Neural crest cell (in vitro differentiated cells): ENCODE measurements around the gene PRRC2A. TPM values are rescaled to one million over a fixed set of nuclear protein-coding genes. Genes with fewer than 3 reads are reported as not detected.

Experiments
- DNase-seq: peaks from one replicate; pipeline ENCODE4 v3.0.0; 2021; ENCODE audit warnings: low read depth, mixed read lengths, low spot score
- H3K27ac Mint-ChIP-seq: one replicate; pipeline ENCODE4 v1.8.0; 2021; ENCODE audit warnings: mild to moderate bottlenecking, mixed read lengths; ENCODE audit not compliant: unreplicated experiment
- H3K27me3 Mint-ChIP-seq: 2 replicates; pipeline ENCODE4 v1.8.0; 2021; ENCODE audit warnings: low read depth, mild to moderate bottlenecking, mixed read lengths
- H3K36me3 Mint-ChIP-seq: 2 replicates; pipeline ENCODE4 v1.8.0; 2021; ENCODE audit warnings: low read depth, mild to moderate bottlenecking, mixed read lengths
- H3K4me1 Mint-ChIP-seq: 2 replicates; pipeline ENCODE4 v1.8.0; 2021; ENCODE audit warnings: mixed read lengths
- H3K4me3 Mint-ChIP-seq: one replicate; pipeline ENCODE4 v1.8.0; 2021; ENCODE audit warnings: mild to moderate bottlenecking, mixed read lengths
- H3K9me3 Mint-ChIP-seq: 2 replicates; pipeline ENCODE4 v1.8.0; 2021; ENCODE audit warnings: mixed read lengths
- total RNA-seq: library from RNA; stranded (reverse); gene quantifications from 2 replicates; pipeline ENCODE4 v1.2.1, GENCODE V29; 2021
- TF ChIP-seq, protein P1 (sequence below): fragments of 200-600 bp; sonication (generic); conservative IDR thresholded peaks from 2 replicates; pipeline ENCODE4 v1.5.0; 2021; ENCODE audit warnings: antibody characterized with exemption, mild to moderate bottlenecking

PRRC2A gene
- total RNA-seq, 1 donor from 2014 or later: 356 TPM

DNA sequence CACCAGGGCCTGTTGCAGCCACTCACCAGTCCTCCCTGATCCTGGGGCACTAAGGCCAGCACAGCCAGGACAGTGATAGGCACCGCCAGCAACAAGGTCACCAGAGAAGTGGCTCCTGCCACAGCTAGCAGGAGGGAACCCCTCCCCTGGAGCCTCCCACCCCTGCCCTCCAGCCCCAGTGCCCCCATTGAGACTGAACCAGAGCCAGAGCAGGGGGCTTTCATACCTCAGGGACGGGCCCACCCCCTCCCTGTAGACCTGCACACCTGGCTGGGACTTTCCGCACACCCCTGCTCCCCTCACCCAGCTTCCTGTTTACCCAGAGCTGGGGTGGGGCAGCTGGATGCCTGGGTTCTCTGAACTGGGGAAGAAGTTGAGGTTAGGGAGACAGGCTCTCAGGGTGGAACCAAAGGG, 38.3 kb upstream of the PRRC2A start, which contains the start of gene LTB:
TSS of gene LTB (minus strand) at position 195 of the 414 bp plus-strand sequence. CDS start at position 188, 7 bp downstream.
- H3K4me3 Mint-ChIP-seq: peak within 1 kb of the TSS; percentile 97
- H3K27me3 Mint-ChIP-seq: peaks cover 15% of the 10 kb centered on the region
- TF ChIP-seq, protein P1, sequence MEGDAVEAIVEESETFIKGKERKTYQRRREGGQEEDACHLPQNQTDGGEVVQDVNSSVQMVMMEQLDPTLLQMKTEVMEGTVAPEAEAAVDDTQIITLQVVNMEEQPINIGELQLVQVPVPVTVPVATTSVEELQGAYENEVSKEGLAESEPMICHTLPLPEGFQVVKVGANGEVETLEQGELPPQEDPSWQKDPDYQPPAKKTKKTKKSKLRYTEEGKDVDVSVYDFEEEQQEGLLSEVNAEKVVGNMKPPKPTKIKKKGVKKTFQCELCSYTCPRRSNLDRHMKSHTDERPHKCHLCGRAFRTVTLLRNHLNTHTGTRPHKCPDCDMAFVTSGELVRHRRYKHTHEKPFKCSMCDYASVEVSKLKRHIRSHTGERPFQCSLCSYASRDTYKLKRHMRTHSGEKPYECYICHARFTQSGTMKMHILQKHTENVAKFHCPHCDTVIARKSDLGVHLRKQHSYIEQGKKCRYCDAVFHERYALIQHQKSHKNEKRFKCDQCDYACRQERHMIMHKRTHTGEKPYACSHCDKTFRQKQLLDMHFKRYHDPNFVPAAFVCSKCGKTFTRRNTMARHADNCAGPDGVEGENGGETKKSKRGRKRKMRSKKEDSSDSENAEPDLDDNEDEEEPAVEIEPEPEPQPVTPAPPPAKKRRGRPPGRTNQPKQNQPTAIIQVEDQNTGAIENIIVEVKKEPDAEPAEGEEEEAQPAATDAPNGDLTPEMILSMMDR: no peak
- peaks cover 19% of the 10 kb centered on the region for H3K4me1 Mint-ChIP-seq
- no peaks in the 10 kb centered on the region for H3K9me3 Mint-ChIP-seq
- H3K36me3 Mint-ChIP-seq: no peaks in the 10 kb centered on the region
- H3K27ac Mint-ChIP-seq: peak within 1 kb of the TSS; percentile 39
- no peak for DNase-seq

DNA sequence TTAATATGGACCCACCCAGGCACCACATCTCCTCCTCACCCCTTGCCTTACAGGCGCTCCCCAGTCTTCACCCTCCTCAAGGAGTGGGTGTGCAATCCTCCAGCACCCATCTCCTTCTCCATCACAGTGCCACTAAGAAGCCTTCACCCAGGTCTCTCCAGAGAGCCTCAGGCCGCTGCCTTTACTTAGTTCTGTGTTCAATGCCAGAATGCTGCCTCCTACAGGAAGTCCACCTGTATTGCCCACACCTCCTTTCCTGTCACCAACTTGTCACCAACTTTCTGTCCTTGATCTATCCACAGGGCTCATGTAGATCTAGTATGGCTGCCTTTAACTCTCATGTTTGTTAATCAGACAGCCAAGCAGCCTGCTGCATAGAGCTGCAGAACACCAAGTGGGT, 35.0 kb upstream of the PRRC2A start:
- DNase-seq: no peak
- H3K36me3 Mint-ChIP-seq: no peaks in the 10 kb centered on the region
- no peak overlapping the region for H3K27ac Mint-ChIP-seq

DNA sequence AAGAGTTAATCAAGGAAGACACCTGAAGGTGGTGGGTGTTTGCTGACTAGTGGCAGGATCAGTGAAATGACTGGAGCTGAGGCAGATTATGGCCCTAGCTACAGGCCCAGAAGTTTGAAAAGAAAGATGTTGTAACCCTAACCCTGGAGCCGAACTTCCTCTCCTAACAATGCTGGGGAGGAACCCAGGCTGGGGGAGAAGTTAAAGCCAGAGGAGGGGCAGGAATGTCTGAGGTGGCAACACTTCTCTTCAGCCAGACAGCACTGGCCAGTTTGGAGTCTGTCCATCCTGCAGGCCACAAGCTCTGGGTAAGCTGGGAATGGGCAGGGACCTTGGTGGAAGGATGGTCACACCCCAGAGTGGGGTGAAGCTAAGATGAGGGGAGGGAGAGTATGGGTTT, 34.5 kb upstream of the PRRC2A start, which contains the start of gene LST1:
TSS of gene LST1 (plus strand) at position 270 of the 400 bp plus-strand sequence. CDS start 1,023 bp downstream, outside the sequence.
- TF ChIP-seq, protein P1: no peak
- peaks cover 11% of the 10 kb centered on the region for H3K27me3 Mint-ChIP-seq
- no peak within 1 kb of the TSS for H3K27ac Mint-ChIP-seq
- H3K9me3 Mint-ChIP-seq: no peaks in the 10 kb centered on the region
- H3K4me1 Mint-ChIP-seq: peaks cover 20% of the 10 kb centered on the region
- no peaks in the 10 kb centered on the region for H3K36me3 Mint-ChIP-seq
- DNase-seq: no peak
- no peak within 1 kb of the TSS for H3K4me3 Mint-ChIP-seq

More for the DNA sequence above, 35.0 kb upstream of the PRRC2A start:
- H3K27me3 Mint-ChIP-seq: peaks cover 14% of the 10 kb centered on the region
- TF ChIP-seq, protein P1: peak; percentile 50
- H3K4me3 Mint-ChIP-seq: no peak overlapping the region
- H3K9me3 Mint-ChIP-seq: no peaks in the 10 kb centered on the region
- peaks cover 24% of the 10 kb centered on the region for H3K4me1 Mint-ChIP-seq

DNA sequence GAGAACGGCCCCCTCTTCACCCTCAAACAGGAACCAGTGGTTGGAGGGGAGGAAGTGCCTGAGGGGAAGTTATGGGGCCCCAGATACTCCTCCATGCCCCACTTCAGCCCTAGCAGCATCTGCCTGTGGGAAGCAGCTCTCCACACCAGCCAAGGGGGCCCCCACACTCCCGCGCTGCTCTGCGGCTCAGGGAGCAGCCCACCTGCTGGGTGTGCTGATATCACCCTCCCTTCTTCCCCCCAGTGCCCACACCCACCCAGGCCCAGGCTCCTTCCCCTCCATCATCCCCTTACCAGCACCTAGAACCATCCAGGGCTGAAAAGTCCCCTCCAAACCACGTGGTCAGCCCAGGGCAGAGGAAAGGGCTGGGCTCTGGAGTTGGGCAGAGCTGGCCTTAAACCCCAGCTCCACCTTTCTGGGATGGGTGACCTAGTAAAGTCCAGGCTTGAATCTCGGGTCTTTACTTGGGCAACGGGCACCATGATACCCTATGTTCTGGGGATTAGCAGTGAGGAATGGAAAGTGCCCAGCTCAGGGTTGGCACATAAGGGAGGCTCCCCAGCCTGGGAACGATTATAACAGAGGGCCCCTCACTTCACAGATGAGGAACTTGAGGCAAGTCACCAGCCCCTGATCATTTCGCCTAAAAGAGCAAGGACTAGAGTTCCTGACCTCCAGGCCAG, 33.8 kb upstream of the PRRC2A start:
- Mint-ChIP-seq H3K27me3 (peaks cover 3% of the 10 kb centered on the region), H3K36me3 (no peaks in the 10 kb centered on the region), H3K27ac (no peak overlapping the region), H3K4me1 (peaks cover 12% of the 10 kb centered on the region), H3K9me3 (no peaks in the 10 kb centered on the region), H3K4me3 (no peak overlapping the region)
- no peak for DNase-seq
- TF ChIP-seq, protein P1: no peak

DNA sequence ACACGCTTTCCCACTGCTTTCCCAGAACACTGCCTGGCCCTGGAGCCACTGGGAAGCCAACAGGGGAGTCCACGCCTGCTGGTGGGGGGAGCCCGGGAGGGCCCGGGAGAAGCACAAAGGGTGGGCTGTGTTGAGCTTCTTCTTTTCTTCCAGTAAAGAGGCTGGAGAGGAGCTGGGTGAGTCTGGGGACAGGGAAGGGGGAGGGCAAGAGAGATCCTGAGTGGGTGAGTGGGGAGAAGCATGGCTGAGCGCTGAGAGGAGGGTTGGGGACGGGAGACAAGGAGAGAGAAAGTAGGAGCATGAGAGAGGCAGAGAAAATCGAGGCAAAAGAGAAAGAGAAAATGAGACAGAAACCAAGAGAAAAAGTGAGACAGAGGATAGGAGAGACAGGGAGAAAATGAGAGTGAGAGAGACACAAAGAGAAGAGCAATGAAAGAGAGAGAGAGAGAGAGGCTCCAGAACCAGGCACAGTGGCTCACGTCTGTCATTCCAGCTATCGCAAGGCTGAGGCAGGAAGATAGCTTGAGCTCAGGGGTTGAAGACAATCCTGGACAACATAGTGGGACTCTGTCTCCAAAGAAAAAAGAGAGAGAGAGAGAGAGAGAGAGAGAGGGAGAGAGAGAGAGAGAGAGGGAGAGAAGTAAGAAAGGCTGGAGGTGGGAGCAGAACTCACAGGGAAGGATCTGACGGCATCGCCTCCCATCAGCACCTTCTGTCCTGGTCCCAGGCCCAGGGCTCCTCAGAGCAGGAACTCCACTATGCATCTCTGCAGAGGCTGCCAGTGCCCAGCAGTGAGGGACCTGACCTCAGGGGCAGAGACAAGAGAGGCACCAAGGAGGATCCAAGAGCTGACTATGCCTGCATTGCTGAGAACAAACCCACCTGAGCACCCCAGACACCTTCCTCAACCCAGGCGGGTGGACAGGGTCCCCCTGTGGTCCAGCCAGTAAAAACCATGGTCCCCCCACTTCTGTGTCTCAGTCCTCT, 32.4 kb upstream of the PRRC2A start:
- H3K9me3 Mint-ChIP-seq: no peaks in the 10 kb centered on the region
- H3K27me3 Mint-ChIP-seq: no peaks in the 10 kb centered on the region
- DNase-seq: no peak
- H3K36me3 Mint-ChIP-seq: no peaks in the 10 kb centered on the region
- peak overlapping the region; percentile 83 for H3K27ac Mint-ChIP-seq
- TF ChIP-seq, protein P1: no peak
- H3K4me1 Mint-ChIP-seq: peaks cover 10% of the 10 kb centered on the region
- H3K4me3 Mint-ChIP-seq: no peak overlapping the region
